Brain microvascular endothelial cell (primary cell): Measurements from ENCODE around the gene CLCF1.

Source experiments
- DNase-seq: peaks from one replicate; pipeline ENCODE4 v3.0.0-alpha.2; 2020
- H3K27ac ChIP-seq: fragments of 250-450 bp; sonication (Bioruptor Pico); 2 replicates; pipeline ENCODE4 v1.5.1; 2020; ENCODE audit warnings: mild to moderate bottlenecking, moderate library complexity
- H3K27me3 ChIP-seq: fragments of 250-450 bp; sonication (Bioruptor Pico); replicated peaks from 2 replicates; pipeline ENCODE4 v1.5.1; 2020; ENCODE audit warnings: mild to moderate bottlenecking
- H3K36me3 ChIP-seq: fragments of 250-450 bp; sonication (Bioruptor Pico); replicated peaks from 2 replicates; pipeline ENCODE4 v1.5.1; 2020; ENCODE audit warnings: mild to moderate bottlenecking
- H3K4me3 ChIP-seq: 2 replicates; pipeline ENCODE4 v1.5.1; 2011; ENCODE audit warnings: low read depth, mild to moderate bottlenecking, control low read depth, low read length, moderate library complexity
- in situ Hi-C: cut with HindIII; loops from 2 replicates; pipeline ENCODE4 v1.10.0; 2017; ENCODE audit warnings: low sequenced_read_pairs, low pct_ligation_motif_present
- TF ChIP-seq, protein P1 (sequence below): IDR thresholded peaks from 2 replicates; pipeline ENCODE4 v1.5.1; 2011; ENCODE audit warnings: low read depth, mild to moderate bottlenecking, moderate library complexity, low read length, control low read depth, inconsistent platforms; ENCODE audit errors: missing control alignments

Gene CLCF1

DNA sequence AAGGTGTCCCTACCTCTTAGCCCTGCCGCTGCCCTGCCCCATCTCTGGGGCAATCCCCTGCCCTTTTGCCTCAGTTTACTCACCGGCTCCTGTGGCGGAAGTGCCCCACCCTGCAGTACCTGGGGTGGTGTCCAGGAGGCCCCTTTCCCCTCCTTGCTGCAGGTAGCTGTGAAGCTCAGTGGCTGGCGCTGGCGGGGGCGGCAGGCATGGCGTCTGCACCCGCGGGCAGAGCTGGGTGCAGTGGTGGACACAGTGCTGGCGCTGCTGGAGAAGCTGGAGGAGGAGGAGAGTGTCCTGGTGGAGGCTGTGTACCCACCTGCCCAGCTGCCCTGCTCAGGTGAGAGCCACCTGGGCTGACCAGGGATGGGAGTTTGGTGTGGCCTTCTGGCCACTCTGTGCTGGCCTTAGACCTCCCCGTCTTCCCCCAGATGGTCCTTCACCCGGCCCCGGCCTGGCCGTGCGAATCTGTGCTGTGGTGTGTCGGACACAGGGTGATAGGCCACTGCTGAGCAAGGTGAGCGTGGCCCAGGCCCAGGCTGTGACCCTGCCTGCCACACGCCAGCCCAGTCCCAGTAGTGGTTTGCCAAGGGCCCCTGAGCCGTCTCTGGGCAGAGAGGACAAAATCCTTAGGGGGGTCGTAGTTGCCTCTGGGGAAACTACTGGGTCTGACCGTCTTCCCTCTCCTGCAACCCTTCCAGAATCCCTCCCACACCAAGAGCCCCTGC lies 46.1 kb upstream of the CLCF1 start:
- Histone ChIP-seq H3K27ac (no peak overlapping the region), H3K4me3 (no peak overlapping the region), H3K27me3 (peaks cover 5% of the 10 kb centered on the region), H3K36me3 (no peaks in the 10 kb centered on the region)
- TF ChIP-seq, protein P1, sequence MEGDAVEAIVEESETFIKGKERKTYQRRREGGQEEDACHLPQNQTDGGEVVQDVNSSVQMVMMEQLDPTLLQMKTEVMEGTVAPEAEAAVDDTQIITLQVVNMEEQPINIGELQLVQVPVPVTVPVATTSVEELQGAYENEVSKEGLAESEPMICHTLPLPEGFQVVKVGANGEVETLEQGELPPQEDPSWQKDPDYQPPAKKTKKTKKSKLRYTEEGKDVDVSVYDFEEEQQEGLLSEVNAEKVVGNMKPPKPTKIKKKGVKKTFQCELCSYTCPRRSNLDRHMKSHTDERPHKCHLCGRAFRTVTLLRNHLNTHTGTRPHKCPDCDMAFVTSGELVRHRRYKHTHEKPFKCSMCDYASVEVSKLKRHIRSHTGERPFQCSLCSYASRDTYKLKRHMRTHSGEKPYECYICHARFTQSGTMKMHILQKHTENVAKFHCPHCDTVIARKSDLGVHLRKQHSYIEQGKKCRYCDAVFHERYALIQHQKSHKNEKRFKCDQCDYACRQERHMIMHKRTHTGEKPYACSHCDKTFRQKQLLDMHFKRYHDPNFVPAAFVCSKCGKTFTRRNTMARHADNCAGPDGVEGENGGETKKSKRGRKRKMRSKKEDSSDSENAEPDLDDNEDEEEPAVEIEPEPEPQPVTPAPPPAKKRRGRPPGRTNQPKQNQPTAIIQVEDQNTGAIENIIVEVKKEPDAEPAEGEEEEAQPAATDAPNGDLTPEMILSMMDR: no peak
- in situ Hi-C loops: no loop called here
- DNase-seq: no peak

DNA sequence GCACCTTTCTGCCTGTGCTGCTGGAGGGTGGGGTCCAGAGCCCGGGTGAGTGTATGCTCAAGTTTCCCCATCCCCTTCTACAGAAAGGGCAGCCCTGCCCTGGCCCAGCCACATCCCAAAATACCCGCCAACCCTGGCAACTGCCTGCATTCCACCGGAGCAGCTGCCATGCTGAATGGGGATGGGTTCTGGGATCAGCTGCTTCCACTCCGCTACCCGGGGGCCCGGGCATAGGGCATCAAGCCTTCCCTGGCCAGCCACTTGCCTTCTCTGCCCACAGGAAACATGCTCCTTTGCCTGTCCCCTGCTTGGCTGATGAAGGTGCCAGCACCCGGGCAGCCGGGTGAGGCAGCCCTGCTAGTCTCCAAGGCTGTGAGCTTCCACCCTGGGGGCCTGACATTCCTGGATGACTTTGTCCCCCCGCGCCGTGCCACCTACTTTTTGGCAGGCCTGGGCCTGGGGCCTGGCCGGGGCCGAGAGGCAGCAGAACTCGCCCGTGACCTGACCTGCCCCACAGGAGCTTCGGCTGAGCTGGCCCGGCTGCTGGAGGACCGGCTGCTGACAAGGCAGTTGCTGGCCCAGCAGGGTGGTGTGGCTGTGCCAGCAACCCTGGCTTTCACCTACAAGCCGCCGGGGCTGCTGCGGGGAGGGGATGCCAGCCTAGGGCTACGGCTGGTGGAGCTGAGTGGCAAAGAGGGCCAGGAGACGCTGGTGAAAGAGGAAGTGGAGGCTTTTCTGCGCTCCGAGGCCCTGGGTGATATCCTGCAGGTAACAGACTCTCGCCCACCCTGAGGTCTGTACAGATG lies 45.3 kb upstream of the CLCF1 start:
- no peak overlapping the region for H3K27ac ChIP-seq
- TF ChIP-seq, protein P1: no peak
- no peak for DNase-seq
- no peaks in the 10 kb centered on the region for H3K36me3 ChIP-seq
- H3K27me3 ChIP-seq: peaks cover 5% of the 10 kb centered on the region
- no peak overlapping the region for H3K4me3 ChIP-seq
- in situ Hi-C loops: no loop called here

DNA sequence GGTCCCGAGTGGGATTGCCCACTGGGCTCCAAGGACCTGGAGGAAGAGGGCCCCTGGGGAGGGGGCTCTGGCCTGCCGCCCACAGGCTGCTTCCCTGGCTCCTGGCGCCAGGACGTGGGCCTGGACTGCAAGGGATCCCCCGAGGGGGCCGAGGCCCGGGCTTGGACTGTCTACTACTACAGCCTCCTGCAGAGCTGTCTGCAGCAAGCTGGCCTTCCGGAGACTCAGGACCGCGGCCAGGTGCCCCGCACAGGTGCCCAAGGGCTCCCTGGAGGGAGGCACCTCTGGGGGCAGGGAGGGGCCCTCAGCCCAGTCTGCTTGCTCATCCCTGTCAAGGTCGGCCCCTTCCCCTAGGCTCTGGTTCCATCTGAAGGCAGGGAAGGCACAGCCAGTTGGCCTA lies 44.0 kb upstream of the CLCF1 start:
- in situ Hi-C loops: no loop called here
- Histone ChIP-seq H3K36me3 (no peaks in the 10 kb centered on the region), H3K4me3 (no peak overlapping the region), H3K27me3 (peaks cover 6% of the 10 kb centered on the region), H3K27ac (no peak overlapping the region)
- TF ChIP-seq, protein P1: no peak
- DNase-seq: no peak

GRCh38 chr11:67416416-67417335 lies 43.3 kb upstream of the CLCF1 start:
- Histone ChIP-seq H3K4me3 (no peak overlapping the region), H3K36me3 (no peaks in the 10 kb centered on the region), H3K27me3 (peaks cover 10% of the 10 kb centered on the region), H3K27ac (no peak overlapping the region)
- no peak for DNase-seq
- in situ Hi-C loops: no loop called here
- TF ChIP-seq, protein P1: no peak

DNA sequence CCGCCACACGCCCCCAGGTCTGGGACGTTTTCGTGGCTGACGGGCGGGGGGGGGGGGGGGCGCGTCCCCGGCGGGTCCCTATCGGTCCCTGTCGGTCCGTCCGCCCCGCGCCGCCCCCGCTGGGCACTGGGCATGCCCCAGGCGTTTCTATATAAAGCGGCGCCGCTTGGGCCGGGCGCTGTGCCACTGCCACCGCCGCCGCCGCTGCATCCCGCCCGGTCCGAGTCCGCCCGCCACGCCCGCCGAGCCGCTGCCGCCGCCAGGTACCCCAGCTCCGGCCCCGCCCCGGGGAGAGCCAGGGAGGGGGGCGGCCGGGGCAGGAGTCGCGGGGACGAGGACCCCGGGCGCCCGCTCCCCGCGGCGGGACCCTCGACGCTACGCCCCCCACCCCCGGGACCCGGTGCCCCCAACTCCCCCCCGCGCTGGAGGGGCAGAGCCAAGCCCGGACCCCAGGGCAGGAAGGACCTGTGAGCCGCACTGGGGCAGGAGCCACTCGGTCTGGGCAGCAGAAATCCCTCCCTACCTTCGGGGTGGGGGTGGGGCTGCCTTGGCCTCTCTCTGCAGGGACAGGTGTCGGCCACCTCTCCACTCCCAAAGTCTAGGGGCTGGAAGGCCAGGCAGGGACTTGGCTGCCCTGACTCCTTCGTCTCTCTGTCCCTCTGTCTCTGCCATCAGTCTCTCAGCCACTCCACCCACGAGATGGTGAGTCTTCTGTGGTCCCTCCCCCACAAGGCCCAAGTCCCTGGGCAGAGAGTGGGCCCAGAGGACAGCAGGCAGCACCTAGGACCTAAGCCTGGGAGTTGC lies 42.3 kb upstream of the CLCF1 start, which contains the start of gene CARNS1:
TSS of gene CARNS1 (plus strand) at position 178 of the 804 bp plus-strand sequence. CDS start at position 700, 522 bp downstream.
- Histone ChIP-seq H3K27me3 (peaks cover 15% of the 10 kb centered on the region), H3K36me3 (no peaks in the 10 kb centered on the region), H3K27ac (no peak within 1 kb of the TSS), H3K4me3 (no peak within 1 kb of the TSS)
- TF ChIP-seq, protein P1: no peak
- in situ Hi-C loops: no loop called here
- no peak for DNase-seq
